Glomerular endothelial cell (primary cell): ENCODE data around the gene COMMD9. TPM values are rescaled to one million over a fixed set of nuclear protein-coding genes. Genes with fewer than 3 reads are reported as not detected.
"Not testable (repeated sequence)": the region's sequence is repeated elsewhere in the genome, so short reads cannot be mapped to it uniquely, and the experiment has no call there.

Experiments
- DNase-seq: peaks from one replicate; pipeline ENCODE4 v3.0.0-alpha.2; 2011; ENCODE audit warnings: low read depth, low spot score; ENCODE audit errors: extremely low read depth
- total RNA-seq: library from RNA; depleted of rRNA; stranded (reverse); fragments of >200 nt; gene quantifications from 2 replicates; pipeline ENCODE4 v1.2.3, GENCODE V29; 2015

Gene COMMD9
- 57.5 and 62.6 TPM in 2 replicates for total RNA-seq

DNA sequence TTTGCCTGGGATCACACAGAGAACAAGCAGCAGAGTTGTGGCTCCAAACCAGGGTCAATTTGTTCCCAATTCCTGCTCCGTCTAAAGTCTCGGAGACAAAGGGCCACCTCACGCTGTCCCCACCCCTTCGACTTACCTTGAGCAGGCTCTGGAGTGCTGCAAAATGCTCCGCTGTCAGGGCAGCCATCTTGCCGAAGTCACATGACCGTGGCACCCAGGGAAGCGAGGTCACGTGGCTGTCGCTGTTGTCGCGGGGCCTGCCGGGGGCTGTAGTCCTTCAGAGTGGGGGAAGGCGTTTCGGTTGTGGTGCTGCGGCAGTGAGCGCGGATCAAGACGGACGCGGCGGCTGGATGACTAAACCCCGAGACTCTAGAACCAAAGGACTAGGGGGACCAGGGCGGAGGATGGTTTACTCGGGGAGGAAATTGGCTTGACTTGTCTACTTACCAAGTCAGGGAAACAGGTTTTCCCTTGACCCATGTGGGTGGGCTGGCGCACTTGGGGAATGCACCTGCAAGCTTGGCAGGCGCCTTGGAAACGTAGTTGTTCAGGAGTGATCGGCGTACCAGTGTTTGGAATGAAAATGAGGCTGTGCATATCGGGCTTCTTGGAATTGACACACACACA, at the start of gene COMMD9:
TSS of gene COMMD9 (minus strand) at position 199 of the 627 bp plus-strand sequence. CDS start at position 187, 12 bp downstream.
- peak; percentile 60 for DNase-seq

GRCh38 chr11:36333897-36334296, 44.7 kb upstream of the COMMD9 start:
- no peak for DNase-seq

DNA sequence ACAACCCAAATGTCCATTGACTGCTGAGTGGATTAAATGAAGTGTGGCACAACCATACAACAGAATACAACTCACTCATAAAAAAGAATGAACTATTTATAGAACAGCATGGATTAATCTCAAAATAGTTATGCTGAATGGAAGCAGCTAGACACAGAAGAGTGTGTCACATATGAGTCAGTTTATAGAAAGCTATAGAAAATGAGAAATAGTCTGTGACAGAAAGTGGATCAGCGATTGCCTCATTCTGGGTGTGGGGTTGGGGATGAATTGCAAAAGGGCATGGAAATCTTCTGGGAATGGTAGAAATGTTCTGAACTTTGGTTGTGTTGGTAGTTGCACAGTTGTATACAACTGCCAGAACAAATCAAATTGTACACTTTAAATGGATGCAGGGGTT, 44.2 kb upstream of the COMMD9 start:
- DNase-seq, result no peak

GRCh38 chr11:36330411-36330810, 41.2 kb upstream of the COMMD9 start:
- DNase-seq, result no peak

- no peak for DNase-seq
Observed at GRCh38 chr11:36328966-36329673, 39.9 kb upstream of the COMMD9 start.

DNA sequence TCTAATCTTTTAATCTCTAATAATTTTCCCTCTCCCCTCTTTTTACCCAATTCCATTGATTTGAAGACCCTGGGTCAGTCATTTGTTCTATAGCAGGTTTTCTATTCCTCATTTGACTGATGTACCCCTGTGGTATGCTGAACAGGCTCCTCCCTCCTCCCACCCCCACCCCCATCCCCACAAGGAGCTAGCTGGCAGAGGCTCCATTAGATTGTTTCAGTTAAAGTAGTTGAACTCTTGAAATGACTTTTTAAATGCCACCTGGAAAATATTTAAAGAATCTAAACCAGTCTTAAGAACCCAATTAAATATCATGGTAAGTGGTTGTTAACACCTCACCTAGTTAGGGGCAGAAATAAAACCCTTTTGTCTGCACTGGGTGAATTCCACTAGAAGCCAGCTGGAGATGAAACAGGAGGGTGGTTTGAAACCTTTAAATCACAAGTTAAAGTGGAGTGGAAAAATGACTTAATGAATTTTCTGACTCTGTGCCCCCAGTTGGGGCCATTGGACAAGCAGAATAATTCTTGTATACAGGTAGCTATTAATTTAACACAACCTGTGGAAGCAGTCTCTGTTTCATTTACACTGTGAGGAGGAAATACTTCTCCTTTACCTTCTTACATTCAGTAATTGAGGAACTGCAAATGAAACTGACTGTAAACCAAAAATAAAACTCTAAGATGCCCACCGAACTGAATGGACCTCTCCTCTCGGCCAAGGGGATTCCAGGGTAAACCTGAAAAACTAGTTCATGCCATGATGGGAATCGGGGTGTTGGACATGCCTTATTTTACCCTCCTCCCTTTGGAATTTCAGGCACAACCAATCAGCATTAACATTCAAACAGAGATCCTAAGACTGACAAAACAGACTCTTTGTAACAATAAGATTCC, 37.5 kb upstream of the COMMD9 start:
- no peak for DNase-seq

DNA sequence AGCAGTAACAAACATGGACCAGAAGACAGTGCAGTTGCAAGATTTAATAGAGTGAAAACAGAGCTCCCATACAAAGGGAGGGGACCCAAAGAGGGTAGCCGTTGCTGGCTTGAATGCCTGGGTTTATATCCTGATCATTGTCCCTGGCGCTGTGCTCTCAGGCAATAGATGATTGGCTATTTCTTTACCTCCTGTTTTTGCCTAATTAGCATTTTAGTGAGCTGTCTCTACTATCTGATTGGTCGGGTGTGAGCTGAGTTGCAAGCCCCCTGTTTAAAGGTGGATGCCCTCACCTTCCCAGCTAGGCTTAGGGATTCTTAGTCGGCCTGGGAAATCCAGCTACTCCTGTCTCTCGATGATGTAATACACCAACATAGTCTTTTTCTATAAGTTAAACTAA, 36.2 kb upstream of the COMMD9 start:
- not testable (repeated sequence) for DNase-seq

GRCh38 chr11:36324956-36325355, 35.7 kb upstream of the COMMD9 start:
- not testable (repeated sequence) for DNase-seq

DNA sequence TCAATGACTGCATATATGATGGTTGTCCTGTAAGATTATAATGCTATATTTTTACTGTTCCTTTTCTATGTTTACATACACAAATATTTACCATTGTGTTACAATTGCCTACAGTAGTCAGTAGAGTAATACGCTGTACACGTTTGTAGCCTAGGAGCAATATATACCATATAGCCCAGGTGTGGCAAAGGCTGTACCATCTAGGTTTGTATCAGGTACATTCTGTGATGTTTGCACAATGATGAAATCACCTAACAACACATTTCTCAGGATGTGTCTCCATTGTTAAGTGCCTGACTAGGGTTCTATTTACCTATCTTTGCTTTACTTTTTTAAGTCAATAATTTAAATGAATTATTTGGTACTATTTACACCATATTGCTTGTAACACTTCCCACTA, 28.8 kb upstream of the COMMD9 start:
- no peak for DNase-seq

GRCh38 chr11:36316049-36316448, 26.8 kb upstream of the COMMD9 start:
- DNase-seq, result no peak

DNA sequence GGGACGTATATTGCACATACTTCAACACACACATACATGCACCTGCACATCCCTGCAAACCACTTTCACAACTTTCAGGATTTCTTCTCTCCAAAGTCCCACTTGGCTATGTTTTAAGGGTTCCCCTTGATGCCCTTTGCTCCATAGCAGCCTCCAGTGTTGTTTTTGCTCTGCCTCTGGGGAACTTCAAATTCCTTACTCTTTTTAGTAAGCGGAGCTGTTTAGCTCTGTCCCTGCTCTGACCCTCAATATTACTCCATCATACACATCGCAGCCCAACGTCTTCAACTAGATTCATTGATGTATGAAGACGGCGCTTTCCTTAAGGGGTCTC, 25.2 kb upstream of the COMMD9 start:
- no peak for DNase-seq

- no peak for DNase-seq
Observed at GRCh38 chr11:36313750-36314433, 24.7 kb upstream of the COMMD9 start.

- no peak for DNase-seq
Observed at GRCh38 chr11:36312611-36313472, 23.6 kb upstream of the COMMD9 start.

GRCh38 chr11:36311926-36312595, 22.8 kb upstream of the COMMD9 start:
- DNase-seq, result no peak

DNA sequence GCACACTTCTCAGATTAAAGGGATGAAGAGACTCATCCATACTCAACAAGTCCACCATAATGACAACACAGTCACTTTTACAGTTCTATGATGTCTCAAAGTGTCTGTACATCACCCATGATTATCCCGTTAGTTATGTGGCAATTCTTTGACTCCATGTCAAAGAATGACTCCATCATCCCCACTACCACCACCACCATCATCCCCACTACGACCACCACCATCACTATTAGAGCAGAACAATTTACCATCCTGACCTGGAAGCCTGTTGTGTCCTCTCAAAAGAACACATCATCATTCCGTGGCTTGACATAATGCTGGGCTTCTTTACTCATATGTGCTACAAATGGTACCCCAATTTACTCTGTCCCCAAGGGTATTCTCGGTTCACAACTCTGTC, 20.6 kb upstream of the COMMD9 start:
- DNase-seq, result no peak

GRCh38 chr11:36308577-36308976, 19.4 kb upstream of the COMMD9 start:
- DNase-seq, result no peak

- no peak for DNase-seq
Observed at GRCh38 chr11:36306888-36307287, 17.7 kb upstream of the COMMD9 start.

GRCh38 chr11:36305047-36305446, 15.8 kb upstream of the COMMD9 start:
- no peak for DNase-seq

DNA sequence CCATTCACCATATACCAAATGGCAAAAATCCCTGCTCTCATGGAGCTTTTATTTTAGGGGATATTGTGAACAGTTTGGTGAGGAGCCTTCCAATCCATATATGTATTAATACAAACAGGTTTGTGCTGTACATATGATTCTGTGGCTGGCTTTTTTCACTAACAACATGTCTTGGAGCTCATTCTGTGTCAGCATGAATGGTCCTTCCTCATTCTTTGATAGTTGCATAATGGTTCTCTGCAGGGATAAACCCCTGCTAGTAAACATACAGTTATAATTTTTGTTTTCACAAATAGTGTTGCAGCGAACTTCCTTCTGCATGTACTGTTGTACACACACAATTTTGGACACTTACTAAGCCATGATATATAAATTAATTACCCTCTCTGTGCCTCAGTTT, 15.1 kb upstream of the COMMD9 start:
- no peak for DNase-seq

GRCh38 chr11:36300650-36301049, 11.4 kb upstream of the COMMD9 start:
- no peak for DNase-seq
